ENCODE results near the gene NINL. TPM values are rescaled to one million over a fixed set of nuclear protein-coding genes. Genes with fewer than 3 reads are reported as not detected.

Gene NINL
- total RNA-seq, 1 experiment from 2014 or later, result 1.2 TPM

DNA sequence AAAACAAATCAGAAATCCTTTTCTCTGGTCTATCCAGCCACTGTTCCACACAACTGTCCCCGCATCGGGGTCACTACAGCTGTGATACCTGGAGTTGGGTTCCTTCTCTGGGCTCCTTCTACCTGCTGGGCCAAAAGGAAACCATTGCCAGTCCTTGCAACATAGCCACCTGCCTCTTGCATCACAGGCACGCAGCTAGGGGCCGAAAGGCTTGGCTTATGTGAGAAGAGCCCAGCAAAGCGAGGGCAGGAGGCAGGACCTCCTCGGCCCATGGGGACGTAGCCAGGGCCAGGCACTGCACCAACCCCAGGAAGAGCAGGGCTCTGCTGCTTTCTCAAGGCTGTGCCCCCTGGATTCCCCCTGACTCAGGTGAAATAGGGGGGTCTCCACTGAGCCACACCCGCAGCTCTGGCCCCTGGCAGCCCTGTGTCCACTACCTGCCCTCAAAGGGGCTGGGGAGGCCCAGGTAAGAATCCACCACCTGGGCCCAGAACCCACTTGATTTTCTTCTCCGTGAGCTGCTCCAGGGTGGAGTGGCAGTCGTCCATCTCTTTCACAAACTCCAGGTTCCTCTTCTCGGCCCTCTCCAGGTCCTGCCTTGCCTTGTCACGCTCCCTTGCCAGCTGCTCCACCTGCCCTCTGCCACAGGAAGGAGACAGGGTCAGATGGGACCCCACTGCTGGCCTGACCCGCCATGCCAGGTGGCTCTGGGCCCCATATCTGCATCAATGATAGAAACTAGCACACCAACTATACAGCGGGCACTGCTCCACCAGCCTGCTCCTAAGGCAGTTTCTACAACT, 89.0 kb downstream of the NINL start:
- peak; percentile 33 for DNase-seq (ENCODE audit: unreplicated experiment)
- no peaks in the 10 kb centered on the region for H3K9me3 Mint-ChIP-seq (ENCODE audit: unreplicated experiment)
- TF ChIP-seq, protein P1, sequence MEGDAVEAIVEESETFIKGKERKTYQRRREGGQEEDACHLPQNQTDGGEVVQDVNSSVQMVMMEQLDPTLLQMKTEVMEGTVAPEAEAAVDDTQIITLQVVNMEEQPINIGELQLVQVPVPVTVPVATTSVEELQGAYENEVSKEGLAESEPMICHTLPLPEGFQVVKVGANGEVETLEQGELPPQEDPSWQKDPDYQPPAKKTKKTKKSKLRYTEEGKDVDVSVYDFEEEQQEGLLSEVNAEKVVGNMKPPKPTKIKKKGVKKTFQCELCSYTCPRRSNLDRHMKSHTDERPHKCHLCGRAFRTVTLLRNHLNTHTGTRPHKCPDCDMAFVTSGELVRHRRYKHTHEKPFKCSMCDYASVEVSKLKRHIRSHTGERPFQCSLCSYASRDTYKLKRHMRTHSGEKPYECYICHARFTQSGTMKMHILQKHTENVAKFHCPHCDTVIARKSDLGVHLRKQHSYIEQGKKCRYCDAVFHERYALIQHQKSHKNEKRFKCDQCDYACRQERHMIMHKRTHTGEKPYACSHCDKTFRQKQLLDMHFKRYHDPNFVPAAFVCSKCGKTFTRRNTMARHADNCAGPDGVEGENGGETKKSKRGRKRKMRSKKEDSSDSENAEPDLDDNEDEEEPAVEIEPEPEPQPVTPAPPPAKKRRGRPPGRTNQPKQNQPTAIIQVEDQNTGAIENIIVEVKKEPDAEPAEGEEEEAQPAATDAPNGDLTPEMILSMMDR (IDR thresholded peaks at IDR 0.05; ENCODE audit: unreplicated experiment), result no peak
- ChIA-PET POLR2A (interaction anchor here (1.0 to 1.1 kb wide), 2 partner anchors 17 to 89 kb away, joined by 3 read pairs; partner anchors contain the start of gene GINS1), CTCF (interaction anchor here (0.7 to 1.7 kb wide), 3 partner anchors 15 to 73 kb away, joined by 3 to 4 read pairs (median 3); no protein-coding TSS in a partner anchor)
- no peak overlapping the region for H3K27ac Mint-ChIP-seq (ENCODE audit: low read depth, unreplicated experiment)
- H3K4me3 Mint-ChIP-seq (ENCODE audit: unreplicated experiment), result no peak overlapping the region
- peaks cover 10% of the 10 kb centered on the region for H3K27me3 Mint-ChIP-seq (ENCODE audit: insufficient read depth, unreplicated experiment)
- no TSS peak for BruUV-seq (replicated peaks)
- intact Hi-C loops (cut with micrococcal nuclease), result no loop called here
- peaks cover 5% of the 10 kb centered on the region for H3K4me1 Mint-ChIP-seq (ENCODE audit: insufficient read depth, unreplicated experiment)
- no peaks in the 10 kb centered on the region for H3K36me3 Mint-ChIP-seq (ENCODE audit: insufficient read depth, unreplicated experiment)

DNA sequence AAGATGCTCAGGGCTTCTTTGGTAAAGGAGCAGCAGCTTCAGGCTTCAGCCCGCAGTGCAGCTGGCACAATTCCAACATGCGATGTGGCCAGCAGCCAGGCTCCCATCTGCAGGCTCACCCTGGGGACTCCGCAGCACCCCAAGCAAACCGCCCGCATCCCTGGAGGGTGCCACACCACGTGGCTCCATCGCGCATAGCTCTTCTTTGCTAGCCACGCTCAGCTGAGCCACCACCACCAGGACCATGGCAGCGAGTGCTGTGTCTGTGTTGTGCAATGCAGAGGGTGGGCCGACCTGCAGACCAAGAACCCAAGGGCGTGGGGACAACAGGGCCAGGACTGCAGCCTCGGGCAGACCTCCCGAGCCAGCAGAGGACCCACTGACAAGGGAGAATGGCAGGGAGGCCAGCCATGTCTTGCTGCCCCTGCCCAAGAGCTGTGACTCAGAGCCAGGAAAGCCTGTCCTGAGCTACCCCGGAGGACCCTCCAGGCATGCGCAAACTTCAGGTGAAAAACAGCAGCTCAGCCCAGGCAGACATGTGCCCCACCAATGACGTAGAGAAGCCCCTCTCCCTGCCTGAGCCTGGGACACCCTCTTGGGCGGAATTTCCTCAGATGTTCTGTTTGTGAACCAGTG, 90.0 kb downstream of the NINL start:
- no peak overlapping the region for H3K4me3 Mint-ChIP-seq (ENCODE audit: unreplicated experiment)
- H3K27ac Mint-ChIP-seq (ENCODE audit: low read depth, unreplicated experiment), result no peak overlapping the region
- DNase-seq (ENCODE audit: unreplicated experiment), result no peak
- intact Hi-C loops (cut with micrococcal nuclease), result no loop called here
- ChIA-PET POLR2A (interaction anchor here (0.7 to 1.1 kb wide), 3 partner anchors 15 to 199 kb away, joined by 3 read pairs; no protein-coding TSS in a partner anchor), CTCF (interaction anchor here (1.0 to 1.7 kb wide), 2 partner anchors 45 to 316 kb away, joined by 4 to 5 read pairs; no protein-coding TSS in a partner anchor)
- TF ChIP-seq, protein P1 (IDR thresholded peaks at IDR 0.05; ENCODE audit: unreplicated experiment), result no peak
- H3K27me3 Mint-ChIP-seq (ENCODE audit: insufficient read depth, unreplicated experiment), result peaks cover 10% of the 10 kb centered on the region
- H3K4me1 Mint-ChIP-seq (ENCODE audit: insufficient read depth, unreplicated experiment), result peaks cover 5% of the 10 kb centered on the region
- no peaks in the 10 kb centered on the region for H3K9me3 Mint-ChIP-seq (ENCODE audit: unreplicated experiment)
- no peaks in the 10 kb centered on the region for H3K36me3 Mint-ChIP-seq (ENCODE audit: insufficient read depth, unreplicated experiment)
- no TSS peak for BruUV-seq (replicated peaks)

DNA sequence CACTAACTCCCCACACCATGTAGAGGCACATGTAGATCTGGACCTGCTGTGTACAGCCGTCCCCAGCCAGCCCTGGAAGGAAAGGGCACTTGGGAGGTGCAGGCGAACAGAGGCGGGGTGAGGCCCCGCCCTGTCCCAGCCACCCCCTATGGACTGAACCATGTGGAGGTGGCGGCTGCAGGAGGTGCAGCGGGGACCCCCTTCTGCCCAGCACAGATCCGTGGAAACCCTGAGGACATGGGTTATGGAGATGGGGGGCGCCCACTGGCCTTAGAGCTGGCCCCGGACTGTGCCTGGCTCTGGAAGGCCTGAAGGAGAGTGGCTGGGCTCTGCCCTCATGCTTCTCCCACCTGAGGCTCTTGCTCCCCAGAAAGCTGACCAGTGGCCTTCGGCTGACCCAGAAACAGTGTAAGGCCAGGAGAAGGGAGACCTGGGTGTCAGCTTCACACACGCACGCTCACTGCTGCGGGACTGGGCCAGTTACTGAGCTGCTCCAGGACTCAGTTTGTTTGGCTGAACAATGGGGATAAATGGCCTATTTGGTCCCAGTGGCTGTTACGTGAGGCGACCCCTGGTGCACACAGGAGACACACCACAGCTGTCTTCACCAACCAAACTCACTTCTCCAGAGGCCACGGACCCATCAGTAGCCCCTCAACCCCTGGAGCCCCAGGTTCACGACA, 90.7 kb downstream of the NINL start:
- Mint-ChIP-seq H3K4me3 (ENCODE audit: unreplicated experiment) (no peak overlapping the region), H3K27me3 (ENCODE audit: insufficient read depth, unreplicated experiment) (peaks cover 10% of the 10 kb centered on the region), H3K27ac (ENCODE audit: low read depth, unreplicated experiment) (no peak overlapping the region), H3K36me3 (ENCODE audit: insufficient read depth, unreplicated experiment) (no peaks in the 10 kb centered on the region), H3K9me3 (ENCODE audit: unreplicated experiment) (no peaks in the 10 kb centered on the region), H3K4me1 (ENCODE audit: insufficient read depth, unreplicated experiment) (peaks cover 5% of the 10 kb centered on the region)
- no peak for DNase-seq (ENCODE audit: unreplicated experiment)
- CTCF ChIA-PET, result interaction anchor here (1.0 to 1.7 kb wide), 2 partner anchors 45 to 315 kb away, joined by 4 to 5 read pairs; no protein-coding TSS in a partner anchor
- intact Hi-C loops (cut with micrococcal nuclease), result no loop called here
- POLR2A ChIA-PET, result interaction anchor here (0.7 to 1.1 kb wide), 3 partner anchors 15 to 199 kb away, joined by 3 read pairs; no protein-coding TSS in a partner anchor
- BruUV-seq (replicated peaks), result no TSS peak
- TF ChIP-seq, protein P1 (IDR thresholded peaks at IDR 0.05; ENCODE audit: unreplicated experiment), result no peak
